IMR-90 (cell line): ENCODE results near the gene SF3A1. TPM values are rescaled to one million over a fixed set of nuclear protein-coding genes. Genes with fewer than 3 reads are reported as not detected.

Experiments
- ATAC-seq: fragments of 200-7000 bp; cut with Tn5 transposase; 2 replicates; pipeline ENCODE4 v1.9.1; 2020; ENCODE audit warnings: low read depth, mild to moderate bottlenecking, moderate library complexity
- BruUV-seq: library from RNA; stranded (reverse); fragments of 400-500 nt; replicated peaks from 2 replicates; lab custom pipeline; 2021; lab: Mats Ljungman, UMichigan
- CTCF ChIA-PET: fragments of 300-600 bp; formaldehyde crosslinking; extraction: SDS; loops from one replicate; lab custom pipeline; 2021; ENCODE audit warnings: antibody characterized with exemption; lab: Yijun Ruan, JAX
- POLR2A ChIA-PET: fragments of 300-600 bp; sonication (Branson Sonifier 250); formaldehyde crosslinking; loops from one replicate; lab custom pipeline; 2022; ENCODE audit warnings: antibody characterized with exemption; ENCODE audit not compliant: unreplicated experiment; lab: Charles Lee
- DNase-seq: peaks from one replicate; pipeline ENCODE4 v3.0.0; 2013
- H2AFZ ChIP-seq: replicated peaks from 2 replicates; pipeline ENCODE3; 2013; ENCODE audit warnings: low read length, mild to moderate bottlenecking; ENCODE audit not compliant: poor library complexity
- H2AK5ac ChIP-seq: 2 replicates; pipeline ENCODE4 v1.6.1; 2013; ENCODE audit warnings: low read depth, low read length, inconsistent platforms
- H2AK9ac ChIP-seq: replicated peaks from 2 replicates; pipeline ENCODE3; 2013; ENCODE audit warnings: mild to moderate bottlenecking, low read depth, low read length, moderate library complexity; ENCODE audit not compliant: poor library complexity
- H2BK120ac ChIP-seq: 2 replicates; pipeline ENCODE4 v1.6.1; 2013; ENCODE audit warnings: low read depth, low read length, inconsistent platforms
- H2BK15ac ChIP-seq: 3 replicates; pipeline ENCODE4 v1.6.1; 2013; ENCODE audit warnings: low read depth, low read length, inconsistent platforms
- H2BK20ac ChIP-seq: 2 replicates; pipeline ENCODE4 v1.6.1; 2013; ENCODE audit warnings: low read depth, mild to moderate bottlenecking, inconsistent platforms, low read length, moderate library complexity
- H2BK5ac ChIP-seq: 2 replicates; pipeline ENCODE4 v1.6.1; 2013; ENCODE audit warnings: mild to moderate bottlenecking, low read depth, low read length, inconsistent platforms; ENCODE audit not compliant: poor library complexity, severe bottlenecking
- H3K14ac ChIP-seq: replicated peaks from 2 replicates; pipeline ENCODE4 v1.6.1; 2013; ENCODE audit warnings: low read depth, low read length, inconsistent platforms
- H3K18ac ChIP-seq: 2 replicates; pipeline ENCODE4 v1.6.1; 2013; ENCODE audit warnings: low read depth, low read length, control low read depth
- H3K23ac ChIP-seq: 2 replicates; pipeline ENCODE4 v1.6.1; 2013; ENCODE audit warnings: low read depth, low read length, inconsistent platforms
- H3K27ac ChIP-seq: 2 replicates; pipeline ENCODE4 v1.5.1; 2013; ENCODE audit warnings: mild to moderate bottlenecking, control low read depth, low read length; ENCODE audit not compliant: insufficient read depth
- H3K27me3 ChIP-seq: 2 replicates; pipeline ENCODE4 v1.6.1; 2013; ENCODE audit warnings: low read length; ENCODE audit not compliant: control insufficient read depth, insufficient read depth
- H3K36me3 ChIP-seq: 2 replicates; pipeline ENCODE4 v1.6.1; 2013; ENCODE audit warnings: low read length, mixed read lengths; ENCODE audit not compliant: control insufficient read depth, insufficient read depth
- H3K4ac ChIP-seq: 2 replicates; pipeline ENCODE4 v1.6.1; 2013; ENCODE audit warnings: low read depth, low read length, inconsistent platforms
- H3K4me1 ChIP-seq: 2 replicates; pipeline ENCODE4 v1.6.1; 2013; ENCODE audit warnings: low read length, mixed read lengths; ENCODE audit not compliant: control insufficient read depth, insufficient read depth
- H3K4me2 ChIP-seq: 2 replicates; pipeline ENCODE4 v1.6.1; 2013; ENCODE audit warnings: low read depth, mild to moderate bottlenecking, control low read depth, low read length, moderate library complexity
- H3K4me3 ChIP-seq: 2 replicates; pipeline ENCODE4 v1.5.1; 2013; ENCODE audit warnings: low read depth, mild to moderate bottlenecking, control low read depth, low read length, moderate library complexity; ENCODE audit not compliant: insufficient read depth
- H3K56ac ChIP-seq: 2 replicates; pipeline ENCODE4 v1.6.1; 2013; ENCODE audit warnings: low read length, inconsistent platforms; ENCODE audit not compliant: insufficient read depth; ENCODE audit errors: extremely low read depth
- H3K79me1 ChIP-seq, 2 experiments: 2 replicates each; pipeline ENCODE4 v1.6.1; 2013; ENCODE audit warnings: low read length in 2 of 2, inconsistent platforms in 1 of 2, low read depth in 1 of 2
- H3K9ac ChIP-seq: 2 replicates; pipeline ENCODE4 v1.6.1; 2013; ENCODE audit warnings: low read depth, low read length, control low read depth
- H3K9me1 ChIP-seq: 2 replicates; pipeline ENCODE4 v1.6.1; 2013; ENCODE audit warnings: low read length, inconsistent platforms; ENCODE audit not compliant: insufficient read depth
- H3K9me3 ChIP-seq: 2 replicates; pipeline ENCODE4 v1.6.1; 2013; ENCODE audit warnings: low read length; ENCODE audit not compliant: control insufficient read depth, insufficient read depth
- H4K20me1 ChIP-seq: 2 replicates; pipeline ENCODE4 v1.6.1; 2013; ENCODE audit warnings: low read length, inconsistent platforms; ENCODE audit not compliant: insufficient read depth
- H4K5ac ChIP-seq: 2 replicates; pipeline ENCODE4 v1.6.1; 2013; ENCODE audit warnings: mild to moderate bottlenecking, low read depth, low read length, control low read depth
- H4K8ac ChIP-seq, 2 experiments: 2 replicates each; pipeline ENCODE4 v1.6.1; 2013; ENCODE audit warnings: low read depth in 2 of 2, low read length in 2 of 2, control low read depth in 1 of 2, inconsistent platforms in 1 of 2
- H4K91ac ChIP-seq: 2 replicates; pipeline ENCODE4 v1.6.1; 2013; ENCODE audit warnings: low read depth, low read length, inconsistent platforms; ENCODE audit not compliant: insufficient read depth
- BHLHE40 ChIP-seq: fragments of 150-350 bp; IDR thresholded peaks from 2 replicates; pipeline ENCODE4 v1.6.1; 2016; ENCODE audit warnings: mild to moderate bottlenecking, low read depth, low read length
- CEBPB ChIP-seq: IDR thresholded peaks from 2 replicates; pipeline ENCODE4 v1.6.1; 2012; ENCODE audit warnings: low read depth, low read length, improper control_type of control experiment
- CHD1 ChIP-seq: IDR thresholded peaks from 2 replicates; pipeline ENCODE4 v1.6.1; 2012; ENCODE audit warnings: low read depth, low read length, improper control_type of control experiment
- CTCF ChIP-seq: conservative IDR thresholded peaks from 2 replicates; pipeline ENCODE4 v1.5.1; 2012; ENCODE audit warnings: mild to moderate bottlenecking, low read depth, low read length, improper control_type of control experiment
- ELK1 ChIP-seq: fragments of 150-350 bp; IDR thresholded peaks from 2 replicates; pipeline ENCODE4 v1.6.1; 2016; ENCODE audit warnings: low read depth, mild to moderate bottlenecking, low read length, moderate library complexity, borderline replicate concordance
- FOS ChIP-seq: fragments of 150-350 bp; IDR thresholded peaks from 2 replicates; pipeline ENCODE4 v1.6.1; 2016; ENCODE audit warnings: low read depth, low read length
- MAZ ChIP-seq: IDR thresholded peaks from 2 replicates; pipeline ENCODE4 v1.6.1; 2012; ENCODE audit warnings: low read depth, mild to moderate bottlenecking, low read length, improper control_type of control experiment, moderate library complexity, borderline replicate concordance
- MXI1 ChIP-seq: IDR thresholded peaks from 2 replicates; pipeline ENCODE4 v1.6.1; 2012; ENCODE audit warnings: low read depth, mild to moderate bottlenecking, low read length, moderate library complexity, borderline replicate concordance
- NFE2L2 ChIP-seq: fragments of 150-350 bp; IDR thresholded peaks from 2 replicates; pipeline ENCODE4 v1.6.1; 2016; ENCODE audit warnings: low read depth, mild to moderate bottlenecking, low read length
- POLR2A ChIP-seq: IDR thresholded peaks from 2 replicates; pipeline ENCODE4 v1.6.1; 2012; ENCODE audit warnings: mild to moderate bottlenecking, low read depth, low read length
- RAD21 ChIP-seq: IDR thresholded peaks from 2 replicates; pipeline ENCODE4 v1.6.1; 2012; ENCODE audit warnings: low read length, improper control_type of control experiment
- RCOR1 ChIP-seq: IDR thresholded peaks from 2 replicates; pipeline ENCODE4 v1.6.1; 2012; ENCODE audit warnings: mild to moderate bottlenecking, low read length, improper control_type of control experiment; ENCODE audit not compliant: insufficient replicate concordance
- RFX5 ChIP-seq: IDR thresholded peaks from 2 replicates; pipeline ENCODE4 v1.8.0; 2012; ENCODE audit warnings: low read depth, mild to moderate bottlenecking, low read length, moderate library complexity
- SMC3 ChIP-seq: fragments of 150-350 bp; IDR thresholded peaks from 2 replicates; pipeline ENCODE4 v1.6.1; 2016; ENCODE audit warnings: low read depth, mild to moderate bottlenecking, antibody characterized with exemption, low read length, moderate library complexity
- USF2 ChIP-seq: fragments of 150-350 bp; IDR thresholded peaks from 2 replicates; pipeline ENCODE4 v1.6.1; 2017; ENCODE audit warnings: mild to moderate bottlenecking, antibody characterized with exemption, low read length, low read depth
- WGBS, 2 experiments: methylation state at CpG; one replicate each; pipeline versions ENCODE4 v1.1.5 to v1.1.7; 2013; ENCODE audit warnings: missing lambda C conversion rate in 2 of 2; ENCODE audit not compliant: insufficient read length in 1 of 2; ENCODE audit errors: extremely low coverage in 2 of 2; 5-methylcytosine and 5-hydroxymethylcytosine counted together
- dilution Hi-C: fragments of 300-500 bp; cut with HindIII; formaldehyde crosslinking; loops from one replicate; pipeline ENCODE4 v1.14.3; 2018; ENCODE audit warnings: low sequenced_read_pairs; ENCODE audit not compliant: unreplicated experiment
- in situ Hi-C: fragments of 300-500 bp; cut with MboI; formaldehyde crosslinking; loops from 3 replicates; pipeline ENCODE4 v1.14.3; 2019; ENCODE audit warnings: low sequenced_read_pairs, inconsistent platforms, mixed read lengths
- intact Hi-C: fragments of 100-400 bp; cut with micrococcal nuclease; formaldehyde crosslinking; loops from 2 replicates; pipeline ENCODE4 v1.10.0; 2022
- polyA plus RNA-seq, 3 experiments: library from polyadenylated mRNA; depleted of rRNA; stranded (reverse); fragments of >200 nt; gene quantifications; 2 replicates each; pipeline ENCODE4 v1.2.3, GENCODE V29; 2012; ENCODE audit warnings: low replicate concordance in 1 of 3
- total RNA-seq: library from RNA; depleted of rRNA; stranded (reverse); fragments of >200 nt; gene quantifications from 2 replicates; pipeline ENCODE4 v1.2.3, GENCODE V29; 2012

Gene SF3A1
- total and polyA plus RNA-seq, 2 of the 4 experiments (the other 2 are of a cell fraction): 36.9 to 67.2 TPM

GRCh38 chr22:30292069-30292970 lies 64.4 kb downstream of the SF3A1 start:
- DNase-seq: no peak
- H3K18ac ChIP-seq: no peak overlapping the region
- H3K9ac ChIP-seq: no peak overlapping the region
- H3K14ac ChIP-seq: no peak overlapping the region
- no peak overlapping the region for H2AK5ac ChIP-seq
- H4K5ac ChIP-seq: no peak overlapping the region
- ChIA-PET CTCF (no interaction called here), POLR2A (no interaction called here)
- ATAC-seq: no peak
- no peak overlapping the region for H3K4me3 ChIP-seq
- no TSS peak for BruUV-seq
- peaks cover 0 to 10% of the 10 kb centered on the region in 2 experiments for H3K79me1 ChIP-seq
- no peak overlapping the region for H3K4me2 ChIP-seq
- no peak overlapping the region for H2BK15ac ChIP-seq
- no peak overlapping the region for H2BK120ac ChIP-seq
- no peak overlapping the region for H4K91ac ChIP-seq
- no peak overlapping the region for H3K56ac ChIP-seq
- H4K8ac ChIP-seq: no peak overlapping the region
- peaks cover 6% of the 10 kb centered on the region for H3K9me1 ChIP-seq
- no peak overlapping the region for H2AK9ac ChIP-seq
- H3K23ac ChIP-seq: no peak overlapping the region
- H2AFZ ChIP-seq: no peak overlapping the region
- H3K27ac ChIP-seq: no peak overlapping the region
- dilution Hi-C loops: no loop called here
- H3K36me3 ChIP-seq: peaks cover 54% of the 10 kb centered on the region
- no peak overlapping the region for H2BK5ac ChIP-seq
- in situ Hi-C loops: no loop called here
- H3K4me1 ChIP-seq: peaks cover 20% of the 10 kb centered on the region; the same call in 1 of the 2 replicates
- no peak overlapping the region for H2BK20ac ChIP-seq
- no peaks in the 10 kb centered on the region for H3K27me3 ChIP-seq
- 100% methylated on average over 7 of the region's 18 CpGs; no CpG with 5 or more reads in 1 of the 2 experiments for WGBS, 2 experiments
- peaks cover 28% of the 10 kb centered on the region for H4K20me1 ChIP-seq
- H3K9me3 ChIP-seq: no peaks in the 10 kb centered on the region
- intact Hi-C loops: no loop called here
- no peak overlapping the region for H3K4ac ChIP-seq
- no peak for TF ChIP-seq RFX5
- no peak for TF ChIP-seq ELK1
- TF ChIP-seq RCOR1: no peak
- no peak for TF ChIP-seq CTCF
- no peak for TF ChIP-seq NFE2L2
- no peak for TF ChIP-seq CEBPB
- no peak for TF ChIP-seq MAZ
- TF ChIP-seq POLR2A: no peak
- TF ChIP-seq CHD1: no peak
- TF ChIP-seq BHLHE40: no peak
- TF ChIP-seq RAD21: no peak
- TF ChIP-seq SMC3: no peak
- no peak for TF ChIP-seq USF2
- TF ChIP-seq MXI1: no peak
- TF ChIP-seq FOS: no peak
